ENCODE measurements around the gene MRPL17.

MRPL17 gene

GRCh38 chr11:6632116-6633073 is 50.7 kb downstream of the MRPL17 start:
- DNase-seq (ENCODE audit: low read depth) = no peak

GRCh38 chr11:6631361-6631890 is 51.7 kb downstream of the MRPL17 start:
- no peak for DNase-seq (ENCODE audit: low read depth)

GRCh38 chr11:6630632-6631291 is 52.4 kb downstream of the MRPL17 start:
- DNase-seq (ENCODE audit: low read depth) = no peak
